HepG2 (cell line): ENCODE measurements around the gene FAM149A. TPM values are rescaled to one million over a fixed set of nuclear protein-coding genes. Genes with fewer than 3 reads are reported as not detected.
A peak's percentile ranks its signal among the peaks of the same experiment; 100 is the strongest.

Experiments
- ATAC-seq: fragments of 200-7000 bp; cut with Tn5 transposase; 3 replicates; pipeline ENCODE4 v1.9.1; 2020; ENCODE audit warnings: mild to moderate bottlenecking, moderate library complexity
- Bru-seq: library from RNA; stranded (reverse); fragments of 400-500 nt; gene quantifications from one replicate; lab custom pipeline; 2021; lab: Mats Ljungman, UMichigan
- BruChase-seq, 2 experiments: library from RNA; stranded (reverse); fragments of 400-500 nt; gene quantifications; one replicate each; lab custom pipeline; 2021; lab: Mats Ljungman, UMichigan
- BruUV-seq: library from RNA; stranded (reverse); fragments of 400-500 nt; replicated peaks from 2 replicates; lab custom pipeline; 2021; lab: Mats Ljungman, UMichigan
- CTCF ChIA-PET: fragments of 300-600 bp; formaldehyde crosslinking; extraction: SDS; loops from one replicate; lab custom pipeline; 2021; ENCODE audit warnings: low total read pairs, inconsistent platforms, low intra/inter-chr PET ratio; lab: Yijun Ruan, JAX
- POLR2A ChIA-PET: fragments of 350-600 bp; sonication (Branson Sonifier 250); formaldehyde crosslinking; loops from one replicate; lab custom pipeline; 2020; ENCODE audit warnings: antibody characterized with exemption, inconsistent platforms; lab: Yijun Ruan, JAX
- DNase-seq: peaks from one replicate; pipeline ENCODE4 v3.0.0-alpha.2; 2015; ENCODE audit warnings: low spot score
- FAIRE-seq: peaks from 3 replicates; lab custom pipeline; 2011; peaks lifted over from hg19 to GRCh38; lab: Jason Lieb, UNC
- H2AFZ ChIP-seq: one replicate; pipeline ENCODE4 v1.6.1; 2011; ENCODE audit warnings: low read length, inconsistent platforms
- H3K27ac ChIP-seq: fragments of 300-600 bp; 3 replicates; pipeline ENCODE4 v1.8.0; 2011; ENCODE audit warnings: mixed run types, mild to moderate bottlenecking, mixed read lengths, low read length, inconsistent platforms; ENCODE audit not compliant: insufficient read depth; ENCODE audit errors: extremely low read length
- H3K27me3 ChIP-seq, 2 experiments: fragments of 200-600 bp in 1 of 2; 2 replicates in 1 of 2; 3 replicates in 1 of 2; pipeline versions ENCODE4 v1.6.0 to v1.8.0; 2011; ENCODE audit warnings: low read length in 2 of 2, mild to moderate bottlenecking in 2 of 2, moderate library complexity in 2 of 2, inconsistent platforms in 1 of 2; ENCODE audit not compliant: insufficient read depth in 2 of 2, control insufficient read depth in 1 of 2
- H3K36me3 ChIP-seq, 2 experiments: fragments of 200-600 bp in 1 of 2; replicated peaks in 1 of 2; 2 replicates in 1 of 2; 3 replicates in 1 of 2; pipeline versions ENCODE4 v1.5.1 to v1.8.0; 2011; ENCODE audit warnings: low read length in 2 of 2, inconsistent platforms in 1 of 2; ENCODE audit not compliant: insufficient read depth in 2 of 2, control insufficient read depth in 1 of 2
- H3K4me1 ChIP-seq: 2 replicates; pipeline ENCODE4 v1.5.1; 2012; ENCODE audit warnings: low read length, inconsistent platforms; ENCODE audit not compliant: insufficient read depth
- H3K4me2 ChIP-seq: 2 replicates; pipeline ENCODE4 v1.6.0; 2011; ENCODE audit warnings: low read depth, low read length, inconsistent platforms
- H3K4me3 ChIP-seq, 3 experiments: fragments of 200-600 bp in 1 of 3; sonication (generic), shearing (Covaris generic) in 1 of 3; replicated peaks in 1 of 3; 2 replicates each; pipeline ENCODE4 v1.5.1; 2011 to 2016; ENCODE audit warnings: low read length in 3 of 3, inconsistent platforms in 2 of 3, low read depth in 2 of 3, mild to moderate bottlenecking in 2 of 3, control low read depth in 1 of 3, mixed read lengths in 1 of 3; ENCODE audit not compliant: insufficient read depth in 1 of 3
- H3K79me2 ChIP-seq: one replicate; pipeline ENCODE4 v1.6.1; 2011; ENCODE audit warnings: low read length, inconsistent platforms; ENCODE audit not compliant: insufficient read depth
- H3K9ac ChIP-seq: 2 replicates; pipeline ENCODE4 v1.6.0; 2011; ENCODE audit warnings: mild to moderate bottlenecking, low read depth, low read length, inconsistent platforms; ENCODE audit not compliant: insufficient read depth
- H3K9me3 ChIP-seq: 2 replicates; pipeline ENCODE4 v1.5.1; 2012; ENCODE audit warnings: mild to moderate bottlenecking, low read length
- H4K20me1 ChIP-seq: 2 replicates; pipeline ENCODE4 v1.6.0; 2011; ENCODE audit warnings: inconsistent platforms, mild to moderate bottlenecking, low read length, moderate library complexity; ENCODE audit not compliant: insufficient read depth
- ARNT2 ChIP-seq: sonication (generic); formaldehyde crosslinking; IDR thresholded peaks from 2 replicates; pipeline ENCODE4 v1.8.0; 2022; ENCODE audit warnings: mild to moderate bottlenecking, low read depth, missing genetic modification reagents, moderate library complexity
- NRL ChIP-seq: sonication (generic); formaldehyde crosslinking; IDR thresholded peaks from 2 replicates; pipeline ENCODE4 v1.5.0; 2020; ENCODE audit warnings: missing genetic modification reagents, mild to moderate bottlenecking, moderate library complexity, borderline replicate concordance
- ZNF687 ChIP-seq: sonication (generic); formaldehyde crosslinking; IDR thresholded peaks from 2 replicates; pipeline ENCODE4 v1.5.1; 2020; ENCODE audit warnings: mild to moderate bottlenecking, missing genetic modification reagents, moderate library complexity
- WGBS: methylation state at CpG from one replicate; pipeline ENCODE4 v1.1.6; 2017; ENCODE audit warnings: low lambda C conversion rate; 5-methylcytosine and 5-hydroxymethylcytosine counted together
- in situ Hi-C: cut with HindIII; loops from 2 replicates; pipeline ENCODE4 v1.10.0; 2017; ENCODE audit warnings: low pct_unique_long_range_greater_than_20kb; ENCODE audit not compliant: extremely low pct_ligation_motif_present
- intact Hi-C: fragments of 100-400 bp; cut with micrococcal nuclease; formaldehyde crosslinking; loops from one replicate; pipeline ENCODE4 v1.10.0; 2022; ENCODE audit not compliant: unreplicated experiment
- long read RNA-seq, 2 experiments: library from RNA in 1 of 2; library from polyadenylated mRNA in 1 of 2; stranded (forward) in 1 of 2; unstranded in 1 of 2; transcript quantifications; one replicate each; pipeline ENCODE4 v2.0.0, GENCODE V29; 2019 to 2022
- polyA minus RNA-seq, 3 experiments: library from RNA; depleted of rRNA, polyadenylated mRNA; stranded (reverse); fragments of >200 nt; gene quantifications; 2 replicates each; pipeline ENCODE4 v1.2.3, GENCODE V29; 2011; ENCODE audit warnings: low replicate concordance in 1 of 3
- polyA plus RNA-seq, 8 experiments: library from polyadenylated mRNA; depleted of rRNA in 3 of 8; stranded (reverse) in 7 of 8; unstranded in 1 of 8; fragments of >200 nt; fragmentation: Illumina TruSeq in 4 of 8; extraction: Trizol in 4 of 8; gene quantifications; 2 replicates each; pipeline versions ENCODE4 v1.2.1 to v1.2.3, GENCODE V29; 2011 to 2016; ENCODE audit warnings: low read depth in 4 of 8, missing spikeins in 1 of 8, mixed read lengths in 1 of 8; ENCODE audit not compliant: insufficient read depth in 1 of 8
- total RNA-seq, 5 experiments: library from RNA; depleted of rRNA; stranded (reverse); fragments of >200 nt; fragmentation: Illumina TruSeq; extraction: Trizol; gene quantifications; 2 replicates each; pipeline ENCODE4 v1.2.3, GENCODE V29; 2016; ENCODE audit warnings: low read depth in 1 of 5
- TF ChIP-seq, protein P1 (sequence below): sonication (generic); formaldehyde crosslinking; IDR thresholded peaks from 2 replicates; pipeline ENCODE4 v1.9.0; 2022; ENCODE audit warnings: missing genetic modification reagents, mild to moderate bottlenecking, borderline replicate concordance

FAM149A gene
- total RNA-seq (2016; rRNA removed; fragmentation: Illumina TruSeq; extraction: Trizol) (not detected in 2 replicates), polyA plus RNA-seq (2011; rRNA removed) (not detected in 2 replicates), polyA minus RNA-seq (2011; rRNA and poly(A)+ RNA removed; ENCODE audit: low replicate concordance) (not detected in 2 replicates), Bru-seq, nascent RNA (not detected), BruChase-seq, experiment 1, labeled RNA remaining after a 6-hour chase (percentile 4 among the genes with signal in this experiment), BruChase-seq, experiment 2, labeled RNA remaining after a 2-hour chase (not detected)
- not detected in 2 replicates for total RNA-seq (2016; cell fraction: cytosol; rRNA removed; fragmentation: Illumina TruSeq; extraction: Trizol; ENCODE audit: low read depth)
- not detected in 2 replicates for total RNA-seq (2016; cell fraction: insoluble cytoplasmic fraction; rRNA removed; fragmentation: Illumina TruSeq; extraction: Trizol)
- not detected in 2 replicates for total RNA-seq (2016; cell fraction: membrane; rRNA removed; fragmentation: Illumina TruSeq; extraction: Trizol)
- not detected in 2 replicates for total RNA-seq (2016; cell fraction: nucleus; rRNA removed; fragmentation: Illumina TruSeq; extraction: Trizol)
- 0.07 TPM in 1 of 2 replicates, not detected in the other for polyA plus RNA-seq (2011; cell fraction: cytosol; rRNA removed)
- 0.31 TPM in 1 of 2 replicates, not detected in the other for polyA plus RNA-seq (2011; cell fraction: nucleus; rRNA removed)
- polyA plus RNA-seq (2012), result not detected in 2 replicates
- not detected in 2 replicates for polyA plus RNA-seq (2016; cell fraction: cytosol; fragmentation: Illumina TruSeq; extraction: Trizol; ENCODE audit: low read depth)
- polyA plus RNA-seq (2016; cell fraction: insoluble cytoplasmic fraction; fragmentation: Illumina TruSeq; extraction: Trizol; ENCODE audit: low read depth), result not detected in 2 replicates
- polyA plus RNA-seq (2016; cell fraction: membrane; fragmentation: Illumina TruSeq; extraction: Trizol; ENCODE audit: low read depth), result not detected in 2 replicates
- not detected in 2 replicates for polyA plus RNA-seq (2016; cell fraction: nucleus; fragmentation: Illumina TruSeq; extraction: Trizol; ENCODE audit: insufficient read depth, low read depth)
- not detected in 2 replicates for polyA minus RNA-seq (2011; cell fraction: cytosol; rRNA and poly(A)+ RNA removed)
- polyA minus RNA-seq (2011; cell fraction: nucleus; rRNA and poly(A)+ RNA removed), result not detected in 2 replicates
- long read RNA-seq, experiment 1, result 0 reads
- long read RNA-seq, experiment 2, partial matches to known transcripts, result 1 of 1 reads
- long read RNA-seq, experiment 2, other reads (novel, unspliced or antisense), result 0 of 1 reads

GRCh38 chr4:186104114-186104889 lies at the start of gene FAM149A:
Gene FAM149A, plus strand, starts transcription at chr4:186104704.
- CTCF ChIA-PET, result no interaction called here
- Histone ChIP-seq H4K20me1 (no peaks in the 10 kb centered on the region), H3K4me3 (peak within 1 kb of the TSS in 2 of 3 experiments; percentile 16 to 55; a peak in 3 of 6 replicates), H3K4me2 (peak within 1 kb of the TSS; percentile 49; the same call in 1 of the 2 replicates), H3K27me3 (peaks cover 1 to 33% of the 10 kb centered on the region in 2 experiments; a peak in 4 of 5 replicates), H3K9me3 (no peaks in the 10 kb centered on the region), H3K36me3 (no peaks in the 10 kb centered on the region), H3K9ac (no peak within 1 kb of the TSS), H3K79me2 (no peaks in the 10 kb centered on the region), H3K4me1 (no peaks in the 10 kb centered on the region), H3K27ac (no peak within 1 kb of the TSS), H2AFZ (no peak within 1 kb of the TSS)
- 71% methylated on average over 16 of the region's 57 CpGs for WGBS
- DNase-seq (no peak), ATAC-seq (peak; percentile 65), FAIRE-seq (no peak)
- TF ChIP-seq ZNF687 (CRISPR knock-in tag) (peak; percentile 24; the same call in 1 of the 2 replicates), NRL (CRISPR knock-in tag) (0 out of 2 replicates have a peak, but pooled peaks have one; percentile 12), ARNT2 (CRISPR knock-in tag) (no peak)
- TF ChIP-seq, protein P1, sequence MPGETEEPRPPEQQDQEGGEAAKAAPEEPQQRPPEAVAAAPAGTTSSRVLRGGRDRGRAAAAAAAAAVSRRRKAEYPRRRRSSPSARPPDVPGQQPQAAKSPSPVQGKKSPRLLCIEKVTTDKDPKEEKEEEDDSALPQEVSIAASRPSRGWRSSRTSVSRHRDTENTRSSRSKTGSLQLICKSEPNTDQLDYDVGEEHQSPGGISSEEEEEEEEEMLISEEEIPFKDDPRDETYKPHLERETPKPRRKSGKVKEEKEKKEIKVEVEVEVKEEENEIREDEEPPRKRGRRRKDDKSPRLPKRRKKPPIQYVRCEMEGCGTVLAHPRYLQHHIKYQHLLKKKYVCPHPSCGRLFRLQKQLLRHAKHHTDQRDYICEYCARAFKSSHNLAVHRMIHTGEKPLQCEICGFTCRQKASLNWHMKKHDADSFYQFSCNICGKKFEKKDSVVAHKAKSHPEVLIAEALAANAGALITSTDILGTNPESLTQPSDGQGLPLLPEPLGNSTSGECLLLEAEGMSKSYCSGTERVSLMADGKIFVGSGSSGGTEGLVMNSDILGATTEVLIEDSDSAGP, result peak; percentile 94
- POLR2A ChIA-PET, result no interaction called here
- in situ Hi-C loops (no loop called here), intact Hi-C loops (no loop called here)
- BruUV-seq, result no TSS peak
